GM21367 (cell line): Measurements from ENCODE around the gene COPE.
"Not testable (repeated sequence)": the region's sequence is repeated elsewhere in the genome, so short reads cannot be mapped to it uniquely, and the experiment has no call there.

Experiments used
- ATAC-seq: cut with Tn5 transposase; IDR thresholded peaks from one replicate; pipeline ENCODE4 v1.9.1; 2021; ENCODE audit not compliant: unreplicated experiment

COPE gene

DNA sequence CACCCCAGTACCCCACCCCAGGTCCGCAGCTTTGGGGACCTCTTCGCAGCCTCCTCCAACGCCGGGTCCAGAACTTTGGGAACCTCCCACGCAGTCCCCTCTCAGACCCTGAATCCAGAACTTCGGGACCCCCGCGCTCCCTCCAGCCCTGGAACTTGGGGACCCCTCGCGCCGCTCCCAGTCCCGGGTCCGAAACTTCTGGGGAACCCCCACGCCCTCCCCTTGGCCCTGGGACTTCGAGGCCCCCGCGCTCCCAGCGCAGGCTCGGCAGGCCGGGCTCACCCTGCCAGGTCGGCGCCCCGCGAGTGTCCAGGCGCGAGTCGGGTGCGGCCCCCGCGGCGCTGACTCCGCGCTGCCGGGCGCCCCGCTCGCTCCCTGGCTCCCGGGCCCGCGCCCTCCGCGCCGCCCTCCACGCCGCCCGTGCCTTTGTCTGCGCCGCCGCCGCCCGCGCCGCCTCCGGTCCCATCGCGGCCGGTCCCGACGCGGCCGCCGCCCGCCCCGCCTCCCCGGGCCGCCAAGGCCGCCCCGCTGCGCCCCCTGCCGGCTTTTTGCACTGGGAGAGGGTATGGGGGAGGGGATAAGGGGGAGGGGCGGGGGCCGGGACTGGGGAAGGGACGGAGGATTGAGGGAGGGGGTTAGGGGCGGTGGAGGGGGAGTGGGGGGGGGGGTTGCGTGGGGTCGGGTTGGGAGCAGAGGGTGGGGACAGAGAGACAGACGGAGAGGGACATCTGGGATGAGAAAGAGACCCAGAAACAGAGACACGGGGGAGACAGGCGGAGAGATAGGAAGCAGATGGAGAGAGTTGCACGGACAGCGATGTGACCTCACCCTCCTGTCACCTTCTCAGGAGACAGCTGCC, 21.8 kb upstream of the COPE start, which contains the start of gene HOMER3:
Gene HOMER3, minus strand, starts transcription at position 449 of the 859 bp plus-strand sequence. CDS start 2,235 bp downstream, outside the sequence.
- no peak for ATAC-seq

DNA sequence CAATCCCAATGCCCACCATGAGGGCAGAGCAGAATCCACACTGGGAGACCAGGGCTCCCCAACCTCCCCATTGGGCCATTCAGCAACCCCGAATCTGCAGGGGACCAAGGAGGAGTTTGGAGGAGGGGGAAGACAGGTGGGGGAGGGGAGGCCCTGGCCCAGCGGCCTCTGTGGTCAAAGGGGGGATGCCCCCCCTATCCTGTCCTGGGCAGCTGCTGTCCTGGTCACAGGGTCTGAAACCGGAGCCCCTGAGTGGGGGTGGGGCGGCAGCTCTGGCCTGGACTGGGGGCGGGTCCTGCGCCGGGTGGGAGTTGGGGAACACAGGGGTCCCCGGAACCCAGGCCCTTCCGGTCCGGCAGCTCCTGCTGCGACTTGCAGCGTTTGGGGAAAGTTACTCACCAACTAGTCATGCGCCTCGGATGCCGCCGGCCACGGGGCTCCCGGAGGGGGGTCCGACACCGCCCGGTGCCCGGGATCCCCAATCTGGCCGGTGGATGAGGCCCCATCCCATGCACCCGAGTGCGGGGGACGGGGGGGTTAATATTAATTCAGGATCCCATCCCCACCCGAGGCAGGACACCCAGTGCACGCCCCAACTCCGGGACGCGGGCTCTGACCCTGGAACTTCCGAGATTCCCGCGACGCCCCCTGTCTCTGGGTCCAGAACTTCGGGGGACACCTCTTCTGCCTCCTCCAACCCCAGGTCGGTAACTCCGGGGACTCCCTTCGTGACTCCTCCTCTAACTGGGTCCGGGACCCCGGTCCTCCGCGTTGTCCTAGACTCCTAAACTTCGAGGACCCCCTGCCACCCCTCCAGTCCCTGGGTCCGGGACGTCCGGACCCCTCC, 21.0 kb upstream of the COPE start:
- no peak for ATAC-seq

DNA sequence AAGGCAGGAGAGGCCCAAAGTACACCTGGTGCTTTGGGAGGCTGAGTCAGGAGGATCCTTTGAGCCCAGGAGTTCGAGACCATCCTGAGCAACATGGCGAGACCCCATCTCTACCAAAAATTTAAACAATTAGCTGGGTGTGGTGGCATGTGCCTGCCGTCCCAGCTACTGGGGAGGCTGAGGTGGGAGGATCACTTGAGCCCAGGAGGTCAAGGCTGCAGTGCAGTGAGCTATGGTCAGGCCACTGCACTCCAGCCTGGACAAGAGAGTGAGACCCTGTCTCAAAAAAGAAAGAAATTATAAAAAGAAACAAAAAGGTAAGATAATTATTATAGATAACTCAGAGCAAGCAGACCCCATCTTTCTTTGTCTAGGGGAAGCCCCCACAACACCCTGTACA, 20.0 kb upstream of the COPE start:
- no peak for ATAC-seq

DNA sequence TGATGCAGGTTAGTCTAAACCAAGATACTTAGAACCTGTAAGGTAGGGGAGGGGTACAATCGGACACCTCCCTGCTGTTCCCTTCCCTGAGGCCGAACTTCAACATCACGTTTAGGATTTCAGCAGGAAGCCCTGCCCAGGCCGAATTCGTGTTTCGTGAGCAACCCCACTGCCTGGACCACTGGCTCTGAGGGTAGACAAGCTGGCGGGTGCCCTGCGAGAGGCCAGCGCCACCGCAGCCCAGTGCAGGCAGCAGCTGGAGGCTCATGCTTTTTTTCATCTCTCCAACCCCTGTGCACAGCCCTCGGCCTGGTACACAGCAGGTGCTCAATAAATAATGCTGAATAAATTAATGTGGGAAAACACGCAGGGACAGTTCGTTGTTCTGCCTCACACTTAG, 14.1 kb upstream of the COPE start:
- ATAC-seq: no peak

DNA sequence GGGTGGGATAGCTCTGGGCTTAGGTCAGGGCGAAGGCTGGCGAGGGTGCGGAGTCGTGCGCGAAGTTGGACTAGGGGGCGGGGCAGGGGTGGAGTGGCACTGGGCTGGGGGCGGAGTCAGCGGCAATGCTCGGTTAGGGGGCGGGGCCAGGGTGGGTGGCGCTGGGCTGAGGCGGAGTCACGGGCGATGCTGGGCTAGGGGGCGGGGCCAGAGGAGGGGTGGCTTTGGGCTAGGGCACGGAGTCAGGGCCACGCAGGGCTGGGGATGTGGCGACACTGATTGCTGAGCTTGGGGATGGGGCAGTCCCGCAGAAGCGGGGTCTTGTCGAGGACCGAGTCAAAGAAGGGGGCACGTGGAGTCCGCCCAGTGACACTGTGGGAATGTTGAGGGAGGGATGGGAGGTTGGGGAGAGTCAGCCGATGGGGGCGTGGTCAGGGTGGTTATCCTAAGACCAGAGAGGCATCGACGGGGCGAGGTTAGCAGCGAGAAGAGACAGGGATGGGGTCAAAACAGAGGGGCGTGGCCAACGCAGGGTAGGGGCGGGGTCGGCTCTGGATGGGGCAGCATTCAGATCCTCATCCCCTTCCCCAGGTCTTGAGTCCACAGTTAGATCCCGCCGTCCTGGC, 13.1 kb upstream of the COPE start:
- ATAC-seq: no peak

DNA sequence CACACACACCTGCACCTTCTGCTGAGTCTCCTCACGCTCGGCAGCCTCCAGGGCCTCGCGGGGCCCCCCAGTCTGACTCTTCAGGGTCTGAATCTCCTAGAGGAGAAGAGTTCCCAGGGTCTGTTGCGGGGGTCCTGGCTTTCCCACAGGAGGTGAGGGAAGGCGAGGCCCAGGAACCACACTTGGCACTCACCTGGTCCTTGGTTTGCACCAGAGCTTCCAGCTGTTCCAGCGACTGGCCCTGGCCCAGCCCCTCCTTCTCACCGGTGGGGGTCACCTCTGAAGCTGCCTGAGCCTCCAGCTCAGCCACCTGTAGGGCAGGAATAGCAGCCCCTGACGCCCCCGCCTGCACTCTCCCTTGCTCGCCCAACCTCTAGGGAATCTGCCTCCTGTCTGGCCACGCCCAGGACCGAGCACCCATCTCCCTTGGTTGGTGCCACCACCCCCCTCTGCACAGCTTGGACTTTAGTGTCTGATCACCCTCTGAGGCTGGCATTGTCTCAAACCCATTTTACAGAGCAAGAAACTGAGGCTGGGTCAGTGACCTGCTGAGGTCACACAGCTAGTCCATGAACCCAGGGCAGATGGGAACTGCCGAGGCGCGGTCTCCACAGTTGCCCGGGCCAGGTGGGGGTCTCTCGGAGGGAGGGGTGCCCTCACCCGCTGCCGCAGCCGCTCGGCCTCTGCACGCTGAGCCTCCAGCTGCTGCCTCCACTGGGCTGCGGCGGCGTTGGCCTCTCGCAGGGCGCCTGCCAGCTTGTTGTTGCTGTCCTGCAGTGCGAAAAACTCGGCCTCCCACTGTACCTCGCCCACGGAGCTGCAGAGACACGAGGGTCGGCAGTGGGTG, 12.4 kb upstream of the COPE start:
- ATAC-seq: no peak

DNA sequence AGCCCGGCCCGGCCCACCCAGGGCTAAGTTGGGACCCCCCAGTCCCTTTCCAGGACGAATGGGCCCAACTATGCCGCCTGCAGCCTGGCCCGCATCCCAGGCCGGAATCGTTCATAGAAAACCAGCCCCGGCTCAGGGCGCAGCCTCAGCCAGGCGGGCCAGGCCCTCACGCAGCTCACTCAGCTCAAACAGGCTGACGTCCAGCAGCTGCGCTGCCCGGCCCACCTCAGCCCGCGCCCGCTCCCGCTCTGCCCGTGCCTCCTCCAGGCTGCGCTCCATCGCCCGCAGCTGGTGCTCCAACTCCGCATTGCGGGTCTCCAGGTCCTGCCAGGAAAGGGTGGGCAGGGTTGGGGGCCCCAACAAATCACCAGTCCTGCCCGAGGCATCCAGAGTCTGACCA, 10.1 kb upstream of the COPE start:
- no peak for ATAC-seq

DNA sequence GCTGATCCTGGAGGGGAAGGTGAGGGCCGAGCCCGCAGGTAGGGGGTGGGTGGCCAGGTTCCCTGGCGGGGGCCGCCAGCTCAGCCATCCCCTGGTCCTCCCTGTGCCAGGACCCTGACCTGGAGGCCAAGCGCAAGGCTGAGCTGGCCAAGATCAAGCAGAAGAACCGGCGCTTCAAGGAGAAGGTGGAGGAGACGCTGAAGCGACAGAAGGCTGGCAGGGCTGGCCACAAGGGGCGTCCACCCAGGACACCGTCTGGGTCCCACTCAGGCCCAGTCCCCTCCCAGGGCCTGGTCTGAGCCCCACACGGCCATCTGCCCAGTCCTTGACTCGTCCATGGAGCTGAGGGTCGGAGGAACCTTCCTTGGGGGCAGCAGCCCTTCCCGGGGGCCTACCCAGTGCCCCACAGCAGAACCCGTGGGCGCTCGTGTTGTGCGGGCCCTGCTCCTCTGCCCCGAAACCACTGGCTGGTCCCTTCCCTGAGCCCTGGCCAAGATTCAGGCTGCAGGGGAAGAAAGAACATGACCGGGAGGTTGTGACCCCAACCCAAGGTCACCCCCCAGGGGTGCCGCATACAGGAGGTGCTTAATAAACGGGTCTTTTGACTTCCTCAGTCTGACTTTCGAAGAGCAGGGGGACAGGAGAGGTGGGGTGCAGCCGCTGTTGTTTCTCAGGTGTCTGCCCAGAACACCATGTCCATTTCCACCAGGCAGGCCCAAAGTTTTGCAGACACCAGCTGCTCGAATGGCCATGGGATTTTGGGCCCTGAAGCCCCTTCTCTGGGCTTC, 9.0 kb upstream of the COPE start:
- ATAC-seq: no peak

DNA sequence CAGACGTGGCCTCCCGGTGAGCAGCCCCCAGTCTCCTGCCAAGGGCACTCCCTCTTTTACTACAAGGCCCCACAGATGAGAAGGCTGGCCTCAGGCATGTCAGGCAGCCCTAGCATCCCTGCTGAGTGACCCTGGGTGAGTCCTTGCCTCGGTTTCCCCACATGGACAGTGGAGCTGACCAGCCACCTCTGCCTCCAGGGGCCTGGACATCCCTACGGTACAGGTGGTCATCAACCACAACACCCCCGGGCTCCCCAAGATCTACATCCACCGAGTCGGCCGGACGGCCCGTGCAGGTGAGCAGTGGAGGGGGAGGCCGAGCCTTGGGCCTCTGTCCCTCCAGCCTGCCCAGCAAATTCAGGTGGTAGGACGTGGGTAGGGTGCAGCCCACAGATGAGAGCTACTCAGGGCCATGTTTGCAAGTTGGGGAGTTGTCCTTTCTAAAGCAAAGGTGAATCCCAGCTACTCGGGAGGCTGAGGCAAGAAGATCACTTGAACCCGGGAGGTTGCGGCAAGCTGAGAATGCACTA, 5.6 kb upstream of the COPE start:
- no peak for ATAC-seq

DNA sequence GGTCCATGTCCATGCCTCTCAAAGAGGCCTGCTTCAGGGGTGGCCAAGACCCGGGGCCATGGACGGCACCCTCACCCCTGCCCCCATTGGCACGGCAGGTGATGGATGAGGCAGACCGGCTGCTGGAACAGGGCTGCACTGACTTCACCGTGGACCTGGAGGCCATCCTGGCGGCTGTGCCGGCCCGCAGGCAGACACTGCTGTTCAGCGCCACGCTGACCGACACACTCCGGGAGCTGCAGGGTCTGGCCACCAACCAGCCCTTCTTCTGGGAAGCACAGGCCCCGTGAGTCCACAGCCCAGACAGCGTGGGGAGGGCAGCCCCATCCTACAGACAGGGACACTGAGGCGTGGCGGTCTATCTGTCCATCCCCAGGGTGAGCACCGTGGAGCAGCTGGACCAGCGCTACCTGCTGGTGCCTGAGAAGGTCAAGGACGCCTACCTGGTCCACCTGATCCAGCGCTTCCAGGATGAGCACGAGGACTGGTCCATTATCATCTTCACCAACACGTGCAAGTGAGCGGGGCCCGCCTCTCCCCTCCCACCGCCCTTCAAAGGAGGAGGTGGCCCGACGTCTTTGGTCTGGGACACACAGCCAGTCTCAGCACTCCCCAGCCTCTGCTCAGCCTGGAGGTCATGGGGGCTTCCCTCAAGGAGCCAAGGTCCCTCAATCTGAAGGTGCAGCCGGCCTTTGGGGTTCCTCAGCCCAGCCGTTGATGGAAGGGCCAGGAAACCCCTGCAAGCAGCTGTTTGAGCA, 3.2 kb upstream of the COPE start:
- ATAC-seq: no peak

DNA sequence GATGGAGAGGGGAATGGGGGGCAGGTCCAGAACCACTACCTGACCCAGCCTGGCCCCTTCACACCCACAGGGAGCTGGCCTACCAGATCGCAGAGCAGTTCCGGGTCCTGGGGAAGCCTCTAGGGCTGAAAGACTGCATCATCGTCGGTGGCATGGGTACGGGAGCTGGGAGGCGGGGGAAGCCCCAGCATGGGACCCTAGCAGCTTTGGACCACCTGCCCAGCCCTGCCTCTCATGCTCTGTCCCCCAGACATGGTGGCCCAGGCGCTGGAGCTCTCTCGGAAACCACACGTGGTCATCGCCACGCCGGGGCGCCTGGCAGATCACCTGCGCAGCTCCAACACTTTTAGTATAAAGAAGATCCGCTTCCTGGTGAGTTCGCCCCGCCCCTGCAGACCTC, 2.4 kb upstream of the COPE start:
- no peak for ATAC-seq

DNA sequence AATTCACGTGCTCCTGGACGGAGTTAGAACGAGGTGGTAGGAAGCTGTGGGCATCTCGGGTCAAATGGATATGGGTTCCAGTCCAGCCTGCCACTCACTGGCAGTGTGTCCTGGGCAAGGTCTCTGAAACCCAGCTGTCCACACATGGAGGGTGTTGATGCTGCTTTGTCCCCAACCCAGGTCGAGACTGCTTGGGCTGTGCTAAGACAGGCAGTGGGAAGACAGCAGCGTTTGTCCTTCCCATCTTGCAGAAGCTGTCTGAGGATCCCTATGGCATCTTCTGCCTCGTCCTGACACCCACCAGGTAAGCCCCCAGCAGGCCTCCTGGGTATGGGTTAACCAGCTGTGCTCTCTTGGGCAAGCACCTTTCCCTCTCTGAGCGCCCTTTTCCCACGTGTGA, 1.2 kb upstream of the COPE start:
- no peak for ATAC-seq

DNA sequence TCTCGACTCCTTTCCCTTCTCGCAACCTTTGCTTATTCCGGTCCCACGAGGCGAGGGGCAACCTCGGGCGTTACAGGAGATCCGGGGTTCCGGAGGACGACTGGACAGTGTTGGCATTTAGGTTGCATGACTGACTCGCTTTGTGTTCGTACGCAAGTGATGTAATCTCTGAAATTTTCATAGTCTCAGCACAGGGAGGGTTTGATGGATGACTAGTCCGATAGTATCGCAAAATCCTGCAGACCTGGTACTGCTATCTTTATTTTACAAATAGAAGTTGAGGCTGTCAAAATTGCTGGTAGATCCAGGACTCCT, 670 bp upstream of the COPE start:
- no peak for ATAC-seq

DNA sequence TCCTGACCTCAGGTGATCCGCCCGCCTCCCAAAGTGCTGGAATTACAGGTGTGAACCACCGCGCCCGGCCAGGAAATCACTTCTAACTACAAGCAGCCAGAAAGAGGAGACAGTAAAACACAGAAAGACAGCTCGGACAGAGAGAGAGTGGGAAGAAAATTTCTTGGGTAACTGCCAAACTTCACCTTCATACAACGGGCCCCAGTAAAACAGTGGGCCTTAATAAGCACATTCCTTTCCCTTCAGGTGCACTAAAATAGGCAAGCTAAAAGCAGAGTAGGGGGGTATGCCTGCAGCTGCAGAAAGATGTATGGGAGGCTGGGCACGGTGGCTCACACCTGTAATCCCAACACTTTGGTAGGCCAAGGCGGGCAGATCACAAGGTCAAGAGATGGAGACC, 1.6 kb downstream of the COPE start:
- not testable (repeated sequence) for ATAC-seq

DNA sequence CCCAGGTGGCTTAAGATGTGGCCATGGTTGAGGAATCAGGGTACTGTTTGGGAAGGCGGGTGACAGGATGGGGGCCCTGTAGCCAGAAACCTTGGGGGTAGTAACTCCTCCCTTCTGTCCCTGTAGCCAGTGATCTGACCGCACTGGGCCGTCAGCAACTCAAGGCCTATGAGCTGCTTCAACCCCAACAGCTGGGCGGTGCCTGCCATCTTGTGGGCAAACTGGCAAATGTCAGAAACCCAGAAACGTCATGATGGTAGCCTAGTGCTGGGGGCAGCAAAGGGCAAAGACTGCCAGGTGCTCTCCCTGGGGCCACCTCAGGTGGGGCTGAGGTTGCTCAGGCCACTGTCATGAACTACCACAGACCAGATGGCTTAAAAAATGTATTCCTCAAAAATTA, 3.5 kb downstream of the COPE start:
- no peak for ATAC-seq

DNA sequence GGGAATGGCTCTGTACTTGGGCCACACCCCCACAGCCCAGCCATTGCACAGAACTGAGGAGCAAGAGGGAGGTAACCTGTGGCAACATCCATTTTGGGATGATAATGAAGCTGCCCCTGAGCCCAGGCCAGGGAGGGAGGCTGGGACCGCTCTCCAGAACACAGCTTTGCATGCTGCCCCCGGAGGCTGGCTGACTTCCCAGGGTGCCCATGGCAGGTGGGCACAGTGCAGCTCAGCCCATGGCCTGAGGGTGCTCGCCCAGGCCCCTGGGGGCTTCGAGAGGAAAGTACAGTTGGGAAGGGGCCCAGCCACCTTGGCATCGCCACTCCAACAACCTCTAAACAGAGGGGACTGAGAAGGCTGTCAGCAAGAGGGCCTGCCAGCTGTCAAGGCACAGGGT, 5.7 kb downstream of the COPE start:
- no peak for ATAC-seq

DNA sequence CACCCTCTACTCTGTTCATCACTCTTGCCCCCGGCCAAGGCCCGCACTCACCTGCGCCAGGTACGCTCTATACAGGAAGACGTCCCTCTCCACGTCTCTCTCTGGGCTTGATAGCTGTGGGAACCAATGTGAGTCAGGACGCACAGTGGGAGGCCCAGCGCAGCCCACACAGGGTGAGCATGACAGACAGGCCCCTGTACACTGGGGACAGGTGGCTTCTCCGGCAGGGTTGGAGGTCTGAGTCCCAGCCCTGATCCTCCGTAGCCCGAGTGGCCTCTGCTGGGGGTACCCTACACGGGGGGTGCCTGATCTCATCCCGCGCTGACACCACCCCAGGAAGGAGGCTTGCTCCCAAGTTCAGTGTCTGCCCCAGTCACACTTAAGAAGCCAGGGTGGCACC, 6.3 kb downstream of the COPE start:
- no peak for ATAC-seq

DNA sequence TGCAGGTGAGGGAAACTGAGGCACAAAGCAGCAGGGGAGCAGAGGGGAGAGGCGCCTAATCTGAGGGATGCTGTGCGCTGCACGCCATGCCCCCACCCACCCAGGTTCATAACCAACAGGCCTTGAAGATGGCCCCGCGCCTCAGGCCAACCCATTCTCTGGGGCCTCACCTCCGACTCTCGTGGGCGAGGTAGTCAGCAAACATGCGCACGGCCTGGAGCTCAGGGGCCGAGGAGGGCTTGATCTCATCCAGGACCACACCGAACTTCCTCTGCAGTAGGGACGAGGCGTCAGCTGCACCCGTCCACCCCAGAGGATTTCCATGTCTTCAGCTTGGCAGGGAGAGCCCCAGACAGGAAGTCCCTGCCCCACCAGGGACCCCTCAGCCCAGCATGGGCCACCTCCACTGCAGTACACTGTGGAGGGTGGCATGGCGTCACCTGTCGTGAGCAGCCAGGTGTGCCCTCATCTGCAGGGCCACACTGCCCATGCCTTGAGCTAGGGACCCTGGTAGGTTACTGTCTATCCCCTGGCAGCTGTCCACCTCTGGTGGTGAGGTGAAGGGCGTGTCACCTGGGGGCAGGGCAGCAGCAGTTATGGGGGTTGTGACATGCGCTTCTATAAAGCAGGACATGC, 8.3 kb downstream of the COPE start:
- no peak for ATAC-seq

DNA sequence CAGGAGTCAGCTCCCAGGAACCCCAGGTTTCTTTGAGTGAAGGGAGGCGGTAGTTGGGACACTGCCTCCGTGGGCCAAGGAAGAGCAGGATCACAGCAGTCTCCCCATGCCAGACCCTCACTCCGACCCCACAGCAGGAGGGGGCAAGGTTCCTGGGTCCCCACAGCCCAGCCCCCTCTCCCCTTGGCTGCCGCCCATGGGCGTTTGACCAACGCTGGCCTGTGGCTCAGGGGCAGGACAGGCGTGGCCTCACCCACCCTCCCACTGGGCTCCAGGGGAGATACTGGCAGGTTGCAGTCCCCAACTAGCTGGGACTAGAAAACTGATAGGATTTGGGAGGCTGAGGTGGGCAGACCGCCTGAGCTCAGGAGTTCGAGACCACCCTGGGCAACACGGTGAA, 9.2 kb downstream of the COPE start:
- ATAC-seq: no peak
